Choroid plexus epithelial cell (primary cell): ENCODE data around the gene CISH.

Experiments used
- DNase-seq: peaks from one replicate; pipeline ENCODE4 v3.0.0-alpha.2; 2010; ENCODE audit warnings: low read depth
- H3K4me3 ChIP-seq: 2 replicates; pipeline ENCODE4 v1.5.1; 2011; ENCODE audit warnings: low read depth, mild to moderate bottlenecking, control low read depth, low read length, moderate library complexity
- CTCF ChIP-seq: conservative IDR thresholded peaks from 2 replicates; pipeline ENCODE4 v1.5.1; 2011; ENCODE audit warnings: low read depth, mild to moderate bottlenecking, control low read depth, inconsistent platforms, low read length, moderate library complexity

Gene CISH

GRCh38 chr3:50616770-50617095 is 5.2 kb upstream of the CISH start:
- peak overlapping the region; percentile 82 for H3K4me3 ChIP-seq
- TF ChIP-seq CTCF: no peak
- peak; percentile 85 for DNase-seq

- peak overlapping the region; percentile 82 for H3K4me3 ChIP-seq
- peak; percentile 100 for TF ChIP-seq CTCF
- DNase-seq: peak; percentile 89
Measured at GRCh38 chr3:50616003-50616769, 4.6 kb upstream of the CISH start.

- no peak for TF ChIP-seq CTCF
- H3K4me3 ChIP-seq: no peak overlapping the region
- DNase-seq: no peak
Measured at GRCh38 chr3:50615190-50615589, 3.6 kb upstream of the CISH start.

GRCh38 chr3:50612970-50613846 is 1.6 kb upstream of the CISH start:
- no peak for DNase-seq
- no peak overlapping the region for H3K4me3 ChIP-seq
- no peak for TF ChIP-seq CTCF

GRCh38 chr3:50612234-50612882 is 784 bp upstream of the CISH start:
- no peak for TF ChIP-seq CTCF
- no peak for DNase-seq
- peak overlapping the region; percentile 64 for H3K4me3 ChIP-seq

GRCh38 chr3:50610992-50611463 is 546 bp downstream of the CISH start:
- TF ChIP-seq CTCF: no peak
- no peak for DNase-seq
- H3K4me3 ChIP-seq: peak overlapping the region; percentile 64
